Measurements from ENCODE around the gene MTPN.

The MTPN gene

GRCh38 chr7:135879233-135879632 is 97.9 kb downstream of the MTPN start:
- H3K27me3 Mint-ChIP-seq = peaks cover 32% of the 10 kb centered on the region
- H3K9me3 Mint-ChIP-seq = no peaks in the 10 kb centered on the region
- H3K4me1 Mint-ChIP-seq = no peaks in the 10 kb centered on the region
- DNase-seq (ENCODE audit: low spot score in 2 of 2) (no peak), ATAC-seq (replicated peaks; ENCODE audit: extremely low read depth, poor library complexity, severe bottlenecking) (no peak)
- H3K4me3 Mint-ChIP-seq = no peak overlapping the region
- no peak overlapping the region for H3K27ac Mint-ChIP-seq (ENCODE audit: low read depth)
- no peaks in the 10 kb centered on the region for H3K36me3 Mint-ChIP-seq (ENCODE audit: insufficient read depth)

DNA sequence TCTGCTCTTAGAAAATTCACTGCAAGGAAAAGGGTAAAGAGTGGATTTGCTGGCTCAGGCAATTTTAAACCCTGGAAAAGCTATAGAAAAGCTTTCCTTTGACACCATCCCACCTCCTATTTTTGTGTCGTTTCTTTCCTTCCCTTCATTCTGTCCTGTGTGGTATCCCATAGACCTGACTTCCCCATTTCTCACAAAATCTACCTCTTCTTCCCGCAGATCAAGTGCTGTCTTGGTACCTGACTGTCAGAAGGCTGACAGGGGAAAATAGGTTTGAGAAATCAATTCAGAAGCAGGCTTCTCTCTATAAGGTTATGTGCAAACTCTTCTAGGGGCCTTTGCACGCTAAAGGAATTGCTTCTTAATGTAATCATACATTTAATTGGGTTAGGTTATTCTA is 98.9 kb downstream of the MTPN start:
- ATAC-seq (replicated peaks; ENCODE audit: extremely low read depth, poor library complexity, severe bottlenecking) = no peak
- H3K4me3 Mint-ChIP-seq = no peak overlapping the region
- no peaks in the 10 kb centered on the region for H3K4me1 Mint-ChIP-seq
- no peak for DNase-seq (ENCODE audit: low spot score in 2 of 2)
- no peaks in the 10 kb centered on the region for H3K36me3 Mint-ChIP-seq (ENCODE audit: insufficient read depth)
- no peak overlapping the region for H3K27ac Mint-ChIP-seq (ENCODE audit: low read depth)
- H3K27me3 Mint-ChIP-seq = peaks cover 36% of the 10 kb centered on the region
- no peaks in the 10 kb centered on the region for H3K9me3 Mint-ChIP-seq

- H3K27me3 Mint-ChIP-seq = peaks cover 36% of the 10 kb centered on the region
- no peak overlapping the region for H3K27ac Mint-ChIP-seq (ENCODE audit: low read depth)
- DNase-seq (ENCODE audit: low spot score in 2 of 2) (no peak), ATAC-seq (replicated peaks; ENCODE audit: extremely low read depth, poor library complexity, severe bottlenecking) (no peak)
- no peak overlapping the region for H3K4me3 Mint-ChIP-seq
- H3K4me1 Mint-ChIP-seq = no peaks in the 10 kb centered on the region
- H3K9me3 Mint-ChIP-seq = no peaks in the 10 kb centered on the region
- no peaks in the 10 kb centered on the region for H3K36me3 Mint-ChIP-seq (ENCODE audit: insufficient read depth)
Measured at GRCh38 chr7:135877805-135878204, 99.4 kb downstream of the MTPN start.

All from central memory CD8-positive, alpha-beta T cell (primary cell).